Activated CD4-positive, CD25-positive, alpha-beta regulatory T cell treated with anti-CD3 and anti-CD28 coated beads, Interleukin-2, amount 50 U/mL, for 16 hours (primary cell): ENCODE measurements around the gene RNF141.

ENCODE experiments used
- DNase-seq: peaks from one replicate; pipeline ENCODE4 v3.0.0-alpha.2; 2020; ENCODE audit warnings: low read depth, low spot score

Gene RNF141

GRCh38 chr11:10561043-10561818, 20.2 kb upstream of the RNF141 start:
- DNase-seq, result no peak

GRCh38 chr11:10558288-10558687, 17.3 kb upstream of the RNF141 start:
- DNase-seq, result no peak

- no peak for DNase-seq
Measured at GRCh38 chr11:10556590-10556989, 15.6 kb upstream of the RNF141 start.

- DNase-seq, result no peak
Measured at GRCh38 chr11:10551845-10552352, 10.9 kb upstream of the RNF141 start.

GRCh38 chr11:10551290-10551592, 10.3 kb upstream of the RNF141 start:
- no peak for DNase-seq

GRCh38 chr11:10550503-10551289, 9.7 kb upstream of the RNF141 start:
- DNase-seq, result no peak

GRCh38 chr11:10544491-10545465, 3.8 kb upstream of the RNF141 start:
- DNase-seq, result no peak

- no peak for DNase-seq
Measured at GRCh38 chr11:10543782-10544181, 2.8 kb upstream of the RNF141 start.

- no peak for DNase-seq
Measured at GRCh38 chr11:10542776-10543175, 1.8 kb upstream of the RNF141 start.

- DNase-seq, result no peak
Measured at GRCh38 chr11:10541561-10541930, 559 bp upstream of the RNF141 start.

GRCh38 chr11:10540546-10540914, 457 bp downstream of the RNF141 start:
- DNase-seq, result no peak

GRCh38 chr11:10539339-10539738, 1.6 kb downstream of the RNF141 start:
- no peak for DNase-seq

- no peak for DNase-seq
Measured at GRCh38 chr11:10538924-10539323, 2.1 kb downstream of the RNF141 start.

- no peak for DNase-seq
Measured at GRCh38 chr11:10537600-10537999, 3.4 kb downstream of the RNF141 start.

- DNase-seq, result no peak
Measured at GRCh38 chr11:10534316-10534715, 6.7 kb downstream of the RNF141 start.

GRCh38 chr11:10533323-10533722, 7.7 kb downstream of the RNF141 start:
- DNase-seq, result no peak

- no peak for DNase-seq
Measured at GRCh38 chr11:10532526-10532925, 8.5 kb downstream of the RNF141 start.

GRCh38 chr11:10529279-10529678, 11.7 kb downstream of the RNF141 start:
- no peak for DNase-seq

- no peak for DNase-seq
Measured at GRCh38 chr11:10528121-10528520, 12.9 kb downstream of the RNF141 start.

- DNase-seq, result no peak
Measured at GRCh38 chr11:10526974-10527918, 13.7 kb downstream of the RNF141 start.

GRCh38 chr11:10524471-10524870, 16.5 kb downstream of the RNF141 start:
- no peak for DNase-seq
